ENCODE measurements around the gene SPINK5.

SPINK5 gene

DNA sequence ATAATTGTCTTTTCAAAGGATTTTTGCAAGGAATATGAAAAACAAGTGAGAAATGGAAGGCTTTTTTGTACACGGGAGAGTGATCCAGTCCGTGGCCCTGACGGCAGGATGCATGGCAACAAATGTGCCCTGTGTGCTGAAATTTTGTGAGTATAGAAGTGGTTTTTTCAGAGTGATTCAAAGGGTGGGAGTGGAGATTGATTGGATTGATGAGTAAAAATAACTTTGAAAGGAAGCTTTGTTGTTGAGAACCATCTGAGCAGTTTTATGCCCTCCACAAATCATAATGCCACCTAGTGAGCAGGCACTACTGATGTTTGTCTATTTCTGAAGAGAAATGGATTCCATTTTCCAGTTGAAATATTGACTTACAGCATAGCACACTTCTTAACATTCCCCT lies 30.6 kb downstream of the SPINK5 start:
- no peak for DNase-seq

DNA sequence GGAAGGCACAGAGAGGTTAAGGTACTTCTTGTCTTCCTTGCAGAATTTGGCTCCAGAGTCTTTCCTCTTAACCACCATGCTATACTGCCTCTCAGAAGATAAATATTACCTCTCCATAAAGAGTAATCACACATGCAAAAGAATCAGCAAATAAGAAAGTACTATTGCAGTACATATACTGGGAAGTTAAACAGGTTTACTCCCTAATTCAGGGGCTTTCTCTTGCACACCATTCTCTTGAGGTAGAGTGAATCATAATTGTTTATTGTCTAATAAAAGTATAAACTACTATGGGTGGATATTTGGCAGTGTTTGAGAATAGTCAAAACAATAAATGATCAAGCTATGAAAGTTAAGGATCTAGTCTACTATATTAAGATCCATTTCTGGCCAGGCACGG lies 40.4 kb downstream of the SPINK5 start:
- DNase-seq = no peak

DNA sequence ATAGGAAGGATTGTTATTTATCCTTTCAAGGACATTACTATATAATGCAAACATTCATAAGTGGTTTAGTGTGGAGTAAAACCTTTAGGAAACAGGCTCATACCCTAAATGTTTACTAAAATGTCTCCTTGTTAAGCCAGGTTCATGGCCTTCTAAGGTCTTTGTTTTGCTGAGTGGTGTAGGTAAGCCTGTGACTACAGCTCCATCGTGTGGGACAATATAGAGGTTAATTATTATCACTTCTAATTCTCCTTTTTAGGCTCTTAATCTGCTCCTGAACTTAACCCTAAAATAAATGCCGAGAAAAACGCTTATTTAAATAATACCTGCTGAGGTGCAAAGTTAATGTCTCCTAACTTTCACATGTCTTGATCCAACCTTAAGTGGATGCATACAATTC lies 43.8 kb downstream of the SPINK5 start:
- no peak for DNase-seq

DNA sequence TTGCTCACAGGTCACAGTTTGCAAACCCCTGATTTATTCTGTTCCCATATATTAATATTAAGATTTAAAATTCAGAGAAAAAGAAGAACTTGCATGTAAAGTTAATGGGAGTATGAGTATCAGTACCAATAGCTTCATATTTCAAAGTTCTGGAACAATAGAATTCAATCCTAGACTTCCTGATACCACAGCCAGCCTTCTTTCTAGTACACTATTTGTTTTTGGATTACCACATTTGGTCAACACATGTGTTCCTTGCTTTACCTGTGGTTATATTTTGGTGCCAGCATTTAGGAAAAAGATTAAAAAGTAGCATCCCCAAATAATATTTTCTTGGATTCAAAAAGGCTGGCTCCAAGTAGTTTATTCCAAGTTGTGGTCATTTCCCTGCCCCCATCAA lies 49.5 kb downstream of the SPINK5 start:
- DNase-seq = no peak

DNA sequence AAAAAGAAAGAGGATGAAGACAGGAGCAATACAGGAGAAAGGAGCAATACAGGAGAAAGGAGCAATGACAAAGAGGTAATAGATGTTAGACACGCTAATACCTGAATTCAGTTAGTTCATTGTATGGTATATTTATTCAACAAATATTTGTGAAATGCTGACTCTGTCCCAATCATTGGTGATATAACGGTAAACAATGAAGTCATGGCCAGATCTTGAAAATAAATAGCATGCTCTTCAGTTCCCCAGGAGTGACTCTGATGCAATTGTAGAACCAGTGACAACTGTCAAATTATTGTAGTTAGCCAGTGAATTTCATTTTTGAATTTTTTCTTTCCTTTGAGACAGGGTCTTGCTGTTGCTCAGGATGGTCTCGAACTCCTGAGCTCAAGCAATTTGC lies 56.5 kb downstream of the SPINK5 start:
- no peak for DNase-seq

DNA sequence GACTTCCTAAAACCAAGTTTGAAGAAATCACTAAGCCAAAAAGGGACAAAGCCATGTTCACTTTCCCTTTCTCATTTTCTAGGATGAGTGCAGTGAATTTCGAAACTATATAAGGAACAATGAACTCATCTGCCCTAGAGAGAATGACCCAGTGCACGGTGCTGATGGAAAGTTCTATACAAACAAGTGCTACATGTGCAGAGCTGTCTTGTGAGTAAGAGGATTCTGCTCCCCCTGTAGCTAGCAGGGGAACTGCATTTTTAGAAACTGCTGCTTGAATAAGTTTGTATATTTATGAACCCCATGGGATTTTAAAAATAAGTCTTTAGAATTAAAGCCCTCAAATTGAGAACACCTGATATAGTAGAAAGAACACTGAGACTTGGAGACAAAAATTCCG lies 61.9 kb downstream of the SPINK5 start:
- DNase-seq = no peak

DNA sequence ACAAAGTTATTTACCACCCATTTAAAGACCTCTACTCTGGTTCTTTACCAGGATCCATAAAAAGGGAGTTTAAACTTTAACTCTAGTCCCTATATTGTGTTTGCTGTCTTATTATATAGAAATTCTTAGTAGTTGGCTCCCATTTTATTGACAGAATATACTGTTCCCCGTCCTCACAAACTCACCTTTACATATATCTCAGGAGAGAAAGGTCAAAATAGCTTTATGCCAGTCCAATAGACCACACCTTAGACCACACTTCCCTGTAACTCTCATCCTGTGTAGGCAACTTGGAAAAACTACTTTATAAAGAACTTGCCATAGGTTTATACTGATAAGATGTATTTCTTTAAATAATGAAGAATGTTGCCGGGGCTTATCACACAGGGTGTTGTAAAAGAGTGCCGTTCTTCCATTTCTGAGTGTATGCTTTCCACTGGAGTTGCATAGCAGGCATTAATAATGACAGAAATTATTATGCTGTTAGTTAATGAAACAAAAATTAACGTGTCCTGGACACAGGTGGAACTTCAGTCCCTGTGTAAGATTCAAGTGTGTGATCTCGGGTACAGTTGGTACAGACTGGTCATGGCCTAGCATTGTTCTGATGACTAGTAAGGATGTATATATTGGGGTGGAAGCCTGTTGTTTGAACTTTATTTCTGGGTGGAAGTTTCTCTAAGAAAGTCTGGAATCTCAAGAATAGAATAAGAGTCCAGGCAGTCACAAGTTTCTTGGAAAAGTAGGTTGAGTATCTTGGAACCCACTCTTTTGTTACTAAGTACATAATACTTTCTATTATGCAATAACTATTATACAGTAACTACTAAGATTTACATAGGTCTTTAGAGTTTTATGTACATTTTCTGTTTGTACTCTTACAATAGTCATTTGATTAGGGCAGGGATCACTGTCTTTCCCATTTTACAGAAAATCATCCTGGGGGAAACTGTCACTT lies 71.6 kb downstream of the SPINK5 start:
- DNase-seq = no peak

DNA sequence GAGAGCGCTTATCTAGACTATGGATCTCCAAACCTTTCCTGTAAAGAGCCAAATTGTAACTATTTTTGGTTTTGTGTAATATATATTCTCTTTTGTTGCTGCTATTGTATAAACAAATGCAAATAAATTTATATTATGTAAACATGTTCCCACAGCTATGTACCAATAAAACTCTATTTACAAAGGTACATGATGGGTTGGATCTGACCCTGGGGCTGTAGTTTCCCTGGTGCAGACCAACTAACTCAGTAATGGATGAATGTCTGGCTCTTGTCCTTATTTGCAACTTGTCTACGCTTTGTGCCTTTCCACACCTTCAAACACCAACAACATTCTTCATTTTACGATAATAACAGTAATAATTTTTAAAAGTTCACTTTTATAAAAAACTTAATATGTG lies 77.1 kb downstream of the SPINK5 start:
- no peak for DNase-seq

DNA sequence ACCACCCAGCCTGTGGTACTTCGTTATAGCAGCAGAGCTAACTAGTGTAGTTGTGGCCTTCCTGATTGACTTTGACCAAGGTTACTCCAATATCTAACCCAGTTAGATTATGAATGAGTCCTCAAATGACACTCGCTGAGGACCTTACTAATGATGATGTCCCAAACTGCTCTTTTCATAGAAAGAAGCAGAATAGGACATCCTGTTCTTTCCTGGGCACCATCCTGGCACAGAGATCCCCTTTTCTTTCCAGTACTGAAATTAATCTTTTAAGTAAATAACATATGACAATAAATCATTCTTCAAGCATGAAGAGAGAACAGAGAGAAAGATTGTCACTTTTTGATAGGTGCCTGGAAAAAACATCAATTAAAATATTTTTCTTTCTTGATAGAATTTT lies 77.9 kb downstream of the SPINK5 start:
- no peak for DNase-seq

DNA sequence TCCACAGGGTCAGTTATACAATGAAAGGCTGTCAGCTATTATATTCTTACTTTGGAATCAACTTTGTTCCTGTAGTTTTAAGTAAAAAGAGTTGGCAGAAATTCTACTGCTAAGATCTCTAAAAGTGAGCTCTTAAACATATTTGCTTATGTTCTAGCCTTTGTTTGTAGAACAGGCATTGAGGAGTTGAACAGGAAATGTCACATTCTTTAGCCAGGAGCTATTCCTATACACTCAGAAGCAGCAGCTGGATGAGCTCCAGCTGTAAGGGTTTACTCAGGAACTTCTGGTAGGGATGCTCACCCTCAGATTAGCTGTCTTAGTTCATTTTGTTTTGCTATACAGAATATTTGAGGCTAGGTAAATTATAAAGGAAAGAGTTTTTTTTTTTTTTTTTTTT lies 82.1 kb downstream of the SPINK5 start:
- no peak for DNase-seq

DNA sequence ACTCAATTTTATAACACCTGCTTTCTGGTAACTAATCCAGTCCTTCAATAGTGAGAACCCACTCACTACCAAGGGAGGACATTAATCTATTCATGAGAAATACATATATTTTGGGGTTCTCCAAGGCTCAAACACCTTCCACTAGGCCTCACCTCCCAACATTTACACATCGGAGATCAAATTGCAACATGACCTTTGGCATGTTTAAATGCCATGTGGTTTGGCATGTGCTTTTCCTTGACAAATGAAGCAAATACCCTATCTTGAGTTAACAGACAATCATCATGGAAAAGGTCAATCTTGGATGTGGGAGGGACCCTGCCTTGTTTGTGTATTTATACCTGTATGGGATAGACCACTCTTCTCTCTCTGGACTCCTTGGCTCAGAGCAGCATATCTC lies 82.7 kb downstream of the SPINK5 start:
- no peak for DNase-seq

DNA sequence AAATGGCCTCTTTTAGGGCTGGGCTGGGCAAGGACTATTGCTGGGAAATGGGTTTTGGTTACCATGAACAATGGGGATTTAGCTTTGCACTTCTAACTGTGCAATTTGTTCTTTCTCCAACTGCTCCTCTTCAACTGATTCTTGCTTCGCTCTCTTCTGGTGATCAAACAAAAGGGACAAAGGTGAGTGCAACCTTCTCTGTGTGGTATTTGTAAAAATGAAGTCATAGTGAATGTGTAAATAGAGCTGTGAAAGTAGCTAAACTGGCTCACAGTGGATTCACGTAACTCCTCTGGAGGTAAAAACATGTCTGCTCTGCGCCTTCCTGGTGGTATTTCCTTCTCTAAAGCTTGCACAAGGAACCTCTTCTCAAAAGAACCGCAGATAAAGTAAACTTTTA lies 83.6 kb downstream of the SPINK5 start:
- DNase-seq = no peak

DNA sequence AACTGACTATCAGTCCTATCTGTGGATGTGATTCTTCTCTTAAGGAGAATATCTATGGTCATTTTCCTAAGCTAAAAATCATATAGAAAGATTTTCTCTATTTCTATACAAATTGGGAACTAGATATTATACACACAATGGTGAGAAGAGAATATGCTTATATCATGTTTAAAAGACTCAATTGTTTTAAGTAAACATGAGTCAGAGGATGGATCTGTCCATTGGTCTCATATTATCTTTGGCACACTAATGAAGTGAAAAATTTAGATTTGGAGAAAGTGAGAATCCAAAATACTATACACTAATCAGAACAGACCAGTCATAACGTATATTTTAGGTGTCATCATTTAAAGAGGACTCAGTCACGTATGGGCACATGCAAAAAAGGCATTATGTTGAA lies 88.1 kb downstream of the SPINK5 start:
- no peak for DNase-seq

DNA sequence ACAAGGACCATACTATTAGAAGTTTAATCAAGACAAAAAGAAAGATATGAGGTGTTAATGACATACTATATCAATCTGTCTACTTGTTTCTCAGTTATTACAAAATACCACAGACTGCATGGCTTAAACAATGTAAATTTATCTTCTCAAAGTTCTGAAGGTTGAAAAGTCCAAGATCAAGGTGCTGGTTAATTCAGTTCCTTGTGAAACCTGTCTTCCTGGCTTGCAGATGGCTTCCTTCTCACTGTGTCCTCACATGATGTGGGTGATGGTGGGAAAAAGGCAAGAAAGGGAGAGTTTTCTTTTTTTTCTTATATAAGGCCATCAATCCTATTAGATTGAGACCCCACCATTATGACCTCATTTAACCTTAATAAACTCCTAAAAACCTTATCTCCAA lies 89.0 kb downstream of the SPINK5 start:
- no peak for DNase-seq

DNA sequence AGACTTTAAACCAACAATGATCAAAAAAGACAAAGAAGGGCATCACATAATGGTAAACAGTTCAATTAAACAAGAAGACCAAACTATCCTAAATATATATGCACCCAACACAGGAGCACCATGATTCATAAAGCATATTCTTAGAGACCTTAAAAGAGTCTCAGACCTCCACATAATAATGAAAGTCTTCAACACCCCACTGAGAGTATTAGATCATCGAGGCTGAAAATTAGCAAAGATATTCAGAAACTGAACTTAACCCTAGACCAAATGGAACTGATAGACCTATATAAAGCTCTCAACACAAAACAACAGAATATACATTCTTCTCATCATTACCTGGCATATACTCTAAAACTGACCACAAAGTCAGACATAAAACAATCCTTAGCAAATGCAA lies 92.8 kb downstream of the SPINK5 start:
- DNase-seq = no peak

DNA sequence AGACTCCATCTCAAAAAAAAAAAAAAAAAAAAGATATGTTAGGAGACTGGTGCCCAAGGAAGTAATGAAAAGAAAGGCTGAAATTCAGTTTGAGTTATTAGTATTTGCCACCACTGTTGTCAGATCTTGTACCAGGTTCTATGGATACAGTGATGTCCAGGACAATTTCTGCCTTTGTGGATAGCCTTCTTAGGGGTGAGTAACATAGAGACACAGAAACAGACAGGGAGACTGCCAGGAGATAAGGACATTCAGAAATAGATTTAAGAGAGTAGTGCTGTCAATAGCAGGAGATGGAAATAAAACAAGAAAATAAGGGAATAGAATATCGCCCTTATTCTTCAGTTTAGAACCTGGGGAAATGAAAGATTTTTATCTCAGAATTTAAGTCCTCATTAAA lies 98.3 kb downstream of the SPINK5 start:
- no peak for DNase-seq

DNA sequence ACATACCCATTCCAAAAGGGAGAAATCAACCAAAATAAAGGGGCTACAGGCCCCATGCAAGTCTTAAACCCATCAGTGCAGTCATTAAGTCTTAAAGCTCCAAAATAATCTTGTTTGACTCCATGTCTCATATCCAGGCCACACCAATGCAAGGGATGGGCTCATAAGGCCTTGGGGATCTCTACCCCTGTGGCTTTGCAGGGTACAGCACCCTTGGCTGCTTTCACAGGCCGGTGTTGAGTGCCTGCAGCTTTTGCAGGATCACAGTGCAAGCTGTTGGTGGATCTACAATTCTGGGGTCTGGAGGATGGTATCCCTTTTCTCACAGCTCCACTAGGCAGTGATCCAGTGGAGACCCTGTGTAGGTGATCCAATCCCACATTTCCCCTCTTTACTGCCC lies 99.6 kb downstream of the SPINK5 start:
- no peak for DNase-seq

DNA sequence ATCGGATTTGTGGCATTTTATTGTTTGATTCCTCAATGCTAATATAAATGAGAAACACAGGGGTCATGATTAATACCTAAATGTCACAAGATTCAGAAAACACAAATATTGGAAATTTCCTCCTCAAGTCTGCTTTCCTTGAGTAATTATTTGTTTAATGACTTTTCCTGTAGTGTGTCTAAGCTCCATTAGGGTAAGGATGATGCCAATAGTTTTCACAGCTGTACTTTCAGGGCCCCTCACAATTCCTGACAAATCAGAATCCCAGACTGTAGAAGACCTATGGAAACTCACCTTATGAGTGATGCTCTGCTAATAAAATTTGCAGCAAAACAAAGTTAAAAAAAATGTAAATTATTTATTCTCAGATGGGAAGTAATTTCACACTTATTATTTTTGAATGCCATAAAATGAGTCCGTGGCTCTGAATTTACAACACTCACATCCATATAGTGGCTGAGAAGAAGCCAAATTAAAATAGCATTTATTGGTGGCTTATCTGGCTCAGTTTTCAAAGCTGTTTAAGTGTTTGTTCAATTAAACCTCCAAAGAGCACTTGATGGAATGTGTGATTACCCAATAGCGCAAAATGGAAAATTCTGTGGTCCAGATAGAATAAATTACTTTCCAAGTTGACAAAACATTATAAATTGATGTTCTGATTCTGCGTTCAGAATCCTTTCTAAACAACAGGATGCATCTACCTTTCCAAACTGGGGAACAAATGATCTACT lies 102.9 kb downstream of the SPINK5 start:
- no peak for DNase-seq

DNA sequence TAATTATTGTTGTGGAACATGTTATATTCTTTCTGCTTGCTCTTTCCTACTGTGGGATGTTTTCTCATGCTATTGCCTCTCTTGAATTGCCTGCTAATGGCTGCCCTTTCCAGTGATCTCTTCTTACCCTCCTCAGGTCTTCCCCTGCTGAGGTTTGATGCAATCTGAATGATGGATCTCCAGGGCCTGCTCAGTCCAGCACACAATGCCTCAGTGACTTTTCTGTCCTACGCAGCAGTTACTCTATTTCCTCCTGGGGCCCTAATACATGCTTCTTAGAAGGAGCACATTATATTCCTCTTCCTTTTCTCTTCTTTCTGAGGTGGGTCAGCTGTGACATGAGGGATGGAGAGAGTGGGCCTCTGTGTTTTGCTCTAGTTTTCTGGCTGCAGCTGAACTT lies 104.5 kb downstream of the SPINK5 start, which contains the start of gene SPINK14:
Gene SPINK14 (plus strand): TSS at position 301 of the 400 bp plus-strand sequence. CDS start 1,187 bp downstream, outside the sequence.
- no peak for DNase-seq

DNA sequence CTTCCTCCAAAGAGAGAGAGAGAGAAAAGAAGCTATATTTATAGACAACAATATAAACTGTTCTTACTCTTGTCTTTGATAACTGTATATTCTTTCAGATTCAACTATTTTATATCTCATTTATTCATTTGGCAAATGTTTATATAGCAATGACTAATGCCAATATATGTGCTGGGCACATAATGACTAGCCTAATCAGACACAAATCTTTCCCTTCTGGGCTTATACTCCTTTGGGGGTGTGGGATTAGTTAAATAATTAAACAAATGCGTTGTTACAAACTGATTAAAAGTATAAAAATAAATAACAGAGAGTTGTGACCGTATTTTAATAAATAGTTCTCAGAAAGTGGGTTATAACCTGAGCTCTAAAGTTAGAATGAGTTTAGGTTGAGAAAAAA lies 108.6 kb downstream of the SPINK5 start:
- no peak for DNase-seq

DNA sequence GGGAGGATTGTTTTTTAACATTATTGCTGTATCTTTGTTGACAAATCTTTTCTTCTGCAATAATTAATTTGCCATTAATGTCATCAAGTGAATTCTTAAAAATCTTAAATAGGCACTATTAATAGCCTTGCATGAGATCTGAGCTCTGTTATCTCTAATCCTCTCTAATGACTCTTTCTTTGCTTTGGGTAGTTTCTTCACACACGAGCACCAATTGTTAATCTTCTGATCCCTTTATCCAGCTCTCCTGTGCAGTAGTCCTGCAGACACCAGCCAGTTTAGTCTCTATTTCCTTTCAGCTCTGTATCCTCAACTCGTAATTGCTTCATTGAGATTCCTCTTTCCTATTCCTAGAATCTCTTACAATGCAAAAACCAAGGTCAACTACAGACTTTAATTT lies 112.7 kb downstream of the SPINK5 start:
- no peak for DNase-seq

DNA sequence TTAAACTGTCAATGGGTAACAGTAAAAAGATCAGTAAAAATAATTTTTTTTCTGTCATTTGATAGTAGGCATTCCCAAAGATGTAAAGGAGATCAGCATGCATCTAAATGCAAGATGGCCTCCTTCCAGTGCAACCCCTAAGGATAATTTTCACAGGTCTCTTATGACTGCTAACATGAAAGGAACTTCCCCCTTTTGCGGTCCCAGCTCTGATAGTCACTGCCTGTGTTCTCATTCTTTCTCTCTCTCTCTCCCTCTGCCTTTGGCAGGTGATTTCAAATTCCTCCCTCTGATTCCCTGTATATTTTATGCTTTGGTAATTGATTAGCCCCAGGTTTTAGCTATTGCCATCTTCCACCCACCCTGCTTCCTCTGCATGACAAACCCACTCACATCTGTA lies 113.4 kb downstream of the SPINK5 start:
- no peak for DNase-seq

DNA sequence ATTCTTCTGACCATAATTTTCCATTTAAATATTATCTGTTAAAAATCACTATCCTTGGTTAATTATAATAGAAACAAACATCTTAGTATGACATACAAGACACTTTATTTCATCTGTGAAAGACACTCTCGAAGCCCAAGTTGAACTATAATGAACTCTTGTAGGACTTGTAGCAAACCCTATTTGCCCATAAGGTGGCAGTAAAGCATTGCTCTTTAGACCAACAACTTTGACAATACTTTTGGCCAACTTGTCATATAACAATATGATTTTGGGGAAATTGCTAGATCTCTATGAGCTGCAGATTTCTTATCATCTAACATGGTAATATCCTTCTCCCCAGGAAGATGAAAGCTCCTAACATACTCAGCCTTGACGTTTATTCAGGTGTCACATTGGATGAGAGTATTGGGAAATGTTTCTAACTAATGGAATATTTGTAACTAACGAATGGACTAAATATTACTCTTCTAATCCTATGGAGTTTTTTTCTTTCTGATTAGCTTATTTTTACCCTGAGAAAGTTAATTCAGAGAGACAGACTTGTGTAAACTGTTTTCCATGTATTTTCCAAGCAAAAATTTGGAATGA lies 115.5 kb downstream of the SPINK5 start:
- DNase-seq = no peak
